A673 (cell line): ENCODE measurements around the gene TCF25.

Experiments
- EZH2 ChIP-seq: fragments of 200-600 bp; sonication (generic); IDR thresholded peaks from 2 replicates; pipeline ENCODE4 v1.6.1; 2017; ENCODE audit warnings: borderline replicate concordance, low read depth, mild to moderate bottlenecking, mixed read lengths, antibody characterized with exemption, low read length; ENCODE audit not compliant: poor library complexity, severe bottlenecking
- TF ChIP-seq, protein P1 (sequence below): fragments of 300-800, 200-600 bp; sonication (generic); conservative IDR thresholded peaks from 2 replicates; pipeline ENCODE4 v1.5.1; 2017; ENCODE audit warnings: low read depth, mild to moderate bottlenecking, antibody characterized with exemption, low read length, moderate library complexity, mixed read lengths

DNA sequence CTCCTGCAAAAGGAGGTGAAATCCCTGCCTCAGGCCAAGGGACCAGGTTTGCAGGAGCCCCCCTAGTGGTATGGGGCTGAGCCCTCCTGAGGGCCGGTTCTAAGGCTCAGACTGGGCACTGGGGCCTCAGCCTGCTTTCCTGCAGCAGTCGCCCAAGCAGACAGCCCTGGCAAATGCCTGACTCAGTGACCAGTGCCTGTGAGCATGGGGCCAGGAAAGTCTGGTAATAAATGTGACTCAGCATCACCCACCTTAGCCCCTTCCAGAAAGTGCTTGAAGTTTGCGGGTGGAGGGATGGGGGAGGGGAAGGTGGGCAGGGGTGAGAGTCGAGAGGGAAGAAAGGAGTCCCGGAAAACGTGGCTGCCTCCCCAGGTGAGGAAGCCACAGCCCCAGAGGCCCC is 47.3 kb downstream of the TCF25 start:
- TF ChIP-seq, protein P1, sequence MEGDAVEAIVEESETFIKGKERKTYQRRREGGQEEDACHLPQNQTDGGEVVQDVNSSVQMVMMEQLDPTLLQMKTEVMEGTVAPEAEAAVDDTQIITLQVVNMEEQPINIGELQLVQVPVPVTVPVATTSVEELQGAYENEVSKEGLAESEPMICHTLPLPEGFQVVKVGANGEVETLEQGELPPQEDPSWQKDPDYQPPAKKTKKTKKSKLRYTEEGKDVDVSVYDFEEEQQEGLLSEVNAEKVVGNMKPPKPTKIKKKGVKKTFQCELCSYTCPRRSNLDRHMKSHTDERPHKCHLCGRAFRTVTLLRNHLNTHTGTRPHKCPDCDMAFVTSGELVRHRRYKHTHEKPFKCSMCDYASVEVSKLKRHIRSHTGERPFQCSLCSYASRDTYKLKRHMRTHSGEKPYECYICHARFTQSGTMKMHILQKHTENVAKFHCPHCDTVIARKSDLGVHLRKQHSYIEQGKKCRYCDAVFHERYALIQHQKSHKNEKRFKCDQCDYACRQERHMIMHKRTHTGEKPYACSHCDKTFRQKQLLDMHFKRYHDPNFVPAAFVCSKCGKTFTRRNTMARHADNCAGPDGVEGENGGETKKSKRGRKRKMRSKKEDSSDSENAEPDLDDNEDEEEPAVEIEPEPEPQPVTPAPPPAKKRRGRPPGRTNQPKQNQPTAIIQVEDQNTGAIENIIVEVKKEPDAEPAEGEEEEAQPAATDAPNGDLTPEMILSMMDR, result no peak
- no peak for TF ChIP-seq EZH2
